Measurements from ENCODE around the gene STARD7.

STARD7 gene

DNA sequence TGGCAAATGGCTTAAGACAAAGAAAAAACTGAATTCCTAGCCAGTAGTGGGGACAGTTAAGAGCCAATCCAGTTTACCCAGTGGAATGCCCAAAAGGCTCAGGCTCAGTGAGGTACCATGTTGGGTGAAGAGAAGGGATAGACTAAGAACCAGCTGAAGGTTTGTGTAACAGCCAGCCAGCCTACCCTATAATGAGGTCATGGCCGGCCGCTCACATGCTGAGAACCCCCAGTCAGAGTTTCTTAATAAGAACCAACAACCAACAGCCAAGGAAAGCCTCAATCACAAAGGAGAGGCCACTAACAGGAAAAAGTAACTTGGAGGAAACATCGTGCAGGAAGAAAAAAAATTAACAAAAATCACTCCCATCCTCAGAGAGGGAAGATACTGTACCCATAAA, 38.0 kb downstream of the STARD7 start:
- TF ChIP-seq, protein P1, sequence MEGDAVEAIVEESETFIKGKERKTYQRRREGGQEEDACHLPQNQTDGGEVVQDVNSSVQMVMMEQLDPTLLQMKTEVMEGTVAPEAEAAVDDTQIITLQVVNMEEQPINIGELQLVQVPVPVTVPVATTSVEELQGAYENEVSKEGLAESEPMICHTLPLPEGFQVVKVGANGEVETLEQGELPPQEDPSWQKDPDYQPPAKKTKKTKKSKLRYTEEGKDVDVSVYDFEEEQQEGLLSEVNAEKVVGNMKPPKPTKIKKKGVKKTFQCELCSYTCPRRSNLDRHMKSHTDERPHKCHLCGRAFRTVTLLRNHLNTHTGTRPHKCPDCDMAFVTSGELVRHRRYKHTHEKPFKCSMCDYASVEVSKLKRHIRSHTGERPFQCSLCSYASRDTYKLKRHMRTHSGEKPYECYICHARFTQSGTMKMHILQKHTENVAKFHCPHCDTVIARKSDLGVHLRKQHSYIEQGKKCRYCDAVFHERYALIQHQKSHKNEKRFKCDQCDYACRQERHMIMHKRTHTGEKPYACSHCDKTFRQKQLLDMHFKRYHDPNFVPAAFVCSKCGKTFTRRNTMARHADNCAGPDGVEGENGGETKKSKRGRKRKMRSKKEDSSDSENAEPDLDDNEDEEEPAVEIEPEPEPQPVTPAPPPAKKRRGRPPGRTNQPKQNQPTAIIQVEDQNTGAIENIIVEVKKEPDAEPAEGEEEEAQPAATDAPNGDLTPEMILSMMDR (IDR thresholded peaks at IDR 0.05; ENCODE audit: control insufficient read depth, insufficient read depth, low read depth, low read length, missing control alignments) = no peak
- no peak for DNase-seq (ENCODE audit: low read depth)
- no peak overlapping the region for H3K4me3 ChIP-seq (ENCODE audit: control insufficient read depth, low read depth, low read length)

- TF ChIP-seq, protein P1 (IDR thresholded peaks at IDR 0.05; ENCODE audit: control insufficient read depth, insufficient read depth, low read depth, low read length, missing control alignments) = no peak
- no peak for DNase-seq (ENCODE audit: low read depth)
- H3K4me3 ChIP-seq (ENCODE audit: control insufficient read depth, low read depth, low read length) = no peak overlapping the region
Observed at GRCh38 chr2:96169868-96170507, 38.6 kb downstream of the STARD7 start.

DNA sequence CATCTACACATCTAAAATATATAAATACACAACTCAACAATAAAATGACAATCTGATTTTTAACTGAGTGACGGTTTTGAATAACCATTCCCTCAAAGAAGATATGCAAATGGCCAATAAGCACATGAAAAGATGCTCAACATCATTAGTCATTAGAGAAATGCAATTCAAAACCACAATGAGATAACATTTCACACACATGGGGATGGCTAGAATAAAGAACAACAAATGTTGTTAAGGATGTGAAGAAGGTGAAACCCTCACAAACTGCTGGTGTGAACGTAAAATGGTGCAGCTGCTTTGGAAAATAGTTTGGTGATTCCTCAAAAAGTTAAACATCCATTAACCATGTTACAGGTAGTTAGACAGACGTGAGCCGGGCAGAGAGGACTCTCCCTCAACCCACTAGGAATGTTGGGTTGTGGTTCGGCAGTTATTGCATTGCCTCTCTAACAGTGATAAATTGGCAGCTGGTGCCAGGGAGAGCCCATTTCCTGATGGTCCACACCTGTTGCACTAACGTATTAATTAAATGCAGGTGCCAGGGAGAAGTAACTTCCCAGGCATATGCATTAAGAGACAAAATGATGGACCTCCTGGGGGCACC, 41.1 kb downstream of the STARD7 start:
- no peak overlapping the region for H3K4me3 ChIP-seq (ENCODE audit: control insufficient read depth, low read depth, low read length)
- TF ChIP-seq, protein P1 (IDR thresholded peaks at IDR 0.05; ENCODE audit: control insufficient read depth, insufficient read depth, low read depth, low read length, missing control alignments) = no peak
- no peak for DNase-seq (ENCODE audit: low read depth)

- TF ChIP-seq, protein P1 (IDR thresholded peaks at IDR 0.05; ENCODE audit: control insufficient read depth, insufficient read depth, low read depth, low read length, missing control alignments) = no peak
- no peak overlapping the region for H3K4me3 ChIP-seq (ENCODE audit: control insufficient read depth, low read depth, low read length)
- no peak for DNase-seq (ENCODE audit: low read depth)
Observed at GRCh38 chr2:96164459-96165184, 44.0 kb downstream of the STARD7 start.

GRCh38 chr2:96163768-96164429, 44.7 kb downstream of the STARD7 start:
- no peak for DNase-seq (ENCODE audit: low read depth)
- no peak overlapping the region for H3K4me3 ChIP-seq (ENCODE audit: control insufficient read depth, low read depth, low read length)
- TF ChIP-seq, protein P1 (IDR thresholded peaks at IDR 0.05; ENCODE audit: control insufficient read depth, insufficient read depth, low read depth, low read length, missing control alignments) = no peak

- H3K4me3 ChIP-seq (ENCODE audit: control insufficient read depth, low read depth, low read length) = no peak overlapping the region
- DNase-seq (ENCODE audit: low read depth) = no peak
- TF ChIP-seq, protein P1 (IDR thresholded peaks at IDR 0.05; ENCODE audit: control insufficient read depth, insufficient read depth, low read depth, low read length, missing control alignments) = no peak
Observed at GRCh38 chr2:96163415-96163767, 45.2 kb downstream of the STARD7 start.

Data from AG09309 (cell line).